Epithelial cell of prostate (primary cell): ENCODE results near the gene SHISAL1.

Experiments
- DNase-seq: peaks from one replicate; pipeline ENCODE4 v3.0.0-alpha.2; 2011; ENCODE audit warnings: low read depth, low spot score
- H3K27ac ChIP-seq: fragments of 450-650 bp; 2 replicates; pipeline ENCODE4 v1.5.1; 2017; ENCODE audit warnings: mild to moderate bottlenecking

The SHISAL1 gene

GRCh38 chr22:44266796-44267760 is 45.7 kb downstream of the SHISAL1 start:
- no peak overlapping the region for H3K27ac ChIP-seq
- DNase-seq: no peak

DNA sequence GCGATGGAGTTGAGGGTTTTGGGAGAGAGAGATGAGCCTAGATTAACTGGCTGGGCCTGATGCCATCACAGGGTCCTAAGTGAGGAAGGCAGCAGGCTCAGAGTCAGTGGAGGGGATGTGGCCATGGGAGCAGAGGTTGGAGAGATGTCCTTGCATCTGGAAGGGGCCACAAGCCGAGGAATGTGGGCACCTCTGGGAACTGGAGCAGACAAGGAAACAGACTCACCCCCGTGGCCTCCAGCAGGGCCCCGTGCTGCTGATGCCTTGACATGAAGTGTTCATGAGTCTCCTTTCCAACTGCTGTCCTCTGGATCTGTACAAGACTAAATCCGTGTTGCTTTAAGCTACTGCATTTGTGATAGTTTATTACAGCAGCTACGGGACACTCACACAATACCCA is 49.2 kb downstream of the SHISAL1 start:
- DNase-seq: no peak
- H3K27ac ChIP-seq: no peak overlapping the region

- no peak for DNase-seq
These were observed 50.7 kb downstream of the SHISAL1 start for GRCh38 chr22:44261861-44262595.

DNA sequence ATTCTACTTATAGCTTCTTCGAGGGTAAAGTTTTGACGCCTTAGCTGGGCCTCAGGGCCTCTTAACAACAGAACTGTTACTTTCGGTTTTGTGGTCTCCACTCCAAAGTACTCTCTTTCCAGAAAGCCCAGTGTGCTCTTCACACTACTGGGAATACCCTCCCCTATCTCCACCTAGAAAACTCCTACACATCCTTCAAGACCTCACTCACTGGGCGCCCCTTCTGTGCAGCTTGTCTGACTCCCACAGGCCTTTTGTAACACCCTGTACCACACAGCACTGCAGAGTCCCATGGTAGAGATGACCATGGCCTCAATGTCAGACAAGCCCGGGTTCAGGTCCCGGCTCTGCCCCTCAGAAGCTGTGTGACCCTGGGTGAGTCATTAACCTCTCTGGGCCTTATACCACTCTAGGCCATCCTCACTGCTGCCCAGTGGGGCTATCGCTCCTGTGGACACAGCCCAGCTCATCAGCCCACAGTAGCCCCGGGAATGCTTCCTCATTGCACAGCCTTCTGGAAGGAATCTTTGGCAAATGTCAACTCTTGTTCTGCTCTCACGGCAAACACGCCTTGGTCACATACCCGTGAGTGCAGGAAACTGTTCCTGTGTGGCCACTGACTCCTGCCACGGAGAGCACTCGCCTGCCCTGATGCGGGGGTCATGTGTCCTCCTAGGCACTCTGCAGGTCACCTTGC is 51.4 kb downstream of the SHISAL1 start:
- DNase-seq: no peak
- H3K27ac ChIP-seq: no peak overlapping the region

More at GRCh38 chr22:44261861-44262595, 50.7 kb downstream of the SHISAL1 start:
- no peak overlapping the region for H3K27ac ChIP-seq

GRCh38 chr22:44260216-44261035 is 52.3 kb downstream of the SHISAL1 start:
- DNase-seq: no peak
- no peak overlapping the region for H3K27ac ChIP-seq

DNA sequence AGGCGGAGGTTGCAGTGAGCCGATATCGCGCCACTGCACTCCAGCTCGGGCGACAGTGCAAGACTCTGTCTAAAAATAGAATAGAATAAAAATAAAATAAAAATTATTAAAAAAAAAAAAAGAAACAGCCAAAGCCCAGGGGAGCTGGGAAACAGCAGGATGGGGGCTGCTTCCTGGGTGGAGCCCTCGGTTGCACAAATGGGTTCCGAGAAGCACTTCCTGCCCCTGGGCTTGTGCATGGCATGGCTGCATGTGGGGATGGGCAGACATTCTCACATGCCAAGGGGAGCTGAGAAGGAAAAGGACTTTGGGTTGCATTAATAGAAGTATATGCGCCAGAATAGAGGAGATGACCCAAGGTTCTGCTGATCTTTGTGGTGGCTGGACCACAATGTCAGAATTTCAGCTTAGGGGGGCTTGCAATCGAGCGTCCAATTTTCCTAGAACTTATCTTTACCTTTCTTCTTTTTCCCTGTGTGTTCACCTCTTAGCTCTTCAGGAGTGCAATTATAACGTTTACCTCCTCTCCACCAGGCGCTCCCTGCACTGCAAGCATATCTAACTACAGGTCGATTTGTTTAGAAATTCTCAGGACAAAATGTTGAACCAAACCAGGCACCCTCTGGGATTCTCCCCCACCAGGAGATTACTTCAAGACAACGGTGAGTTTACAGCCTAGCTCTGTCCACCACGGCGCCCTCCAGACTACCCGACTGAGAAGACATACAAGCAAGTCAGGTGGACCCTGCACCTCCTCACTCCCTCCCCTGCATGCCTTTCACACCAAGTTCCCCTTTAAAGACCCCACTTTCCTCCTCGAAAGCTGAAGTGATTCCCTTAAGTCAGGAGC is 53.2 kb downstream of the SHISAL1 start:
- no peak for DNase-seq
- no peak overlapping the region for H3K27ac ChIP-seq

DNA sequence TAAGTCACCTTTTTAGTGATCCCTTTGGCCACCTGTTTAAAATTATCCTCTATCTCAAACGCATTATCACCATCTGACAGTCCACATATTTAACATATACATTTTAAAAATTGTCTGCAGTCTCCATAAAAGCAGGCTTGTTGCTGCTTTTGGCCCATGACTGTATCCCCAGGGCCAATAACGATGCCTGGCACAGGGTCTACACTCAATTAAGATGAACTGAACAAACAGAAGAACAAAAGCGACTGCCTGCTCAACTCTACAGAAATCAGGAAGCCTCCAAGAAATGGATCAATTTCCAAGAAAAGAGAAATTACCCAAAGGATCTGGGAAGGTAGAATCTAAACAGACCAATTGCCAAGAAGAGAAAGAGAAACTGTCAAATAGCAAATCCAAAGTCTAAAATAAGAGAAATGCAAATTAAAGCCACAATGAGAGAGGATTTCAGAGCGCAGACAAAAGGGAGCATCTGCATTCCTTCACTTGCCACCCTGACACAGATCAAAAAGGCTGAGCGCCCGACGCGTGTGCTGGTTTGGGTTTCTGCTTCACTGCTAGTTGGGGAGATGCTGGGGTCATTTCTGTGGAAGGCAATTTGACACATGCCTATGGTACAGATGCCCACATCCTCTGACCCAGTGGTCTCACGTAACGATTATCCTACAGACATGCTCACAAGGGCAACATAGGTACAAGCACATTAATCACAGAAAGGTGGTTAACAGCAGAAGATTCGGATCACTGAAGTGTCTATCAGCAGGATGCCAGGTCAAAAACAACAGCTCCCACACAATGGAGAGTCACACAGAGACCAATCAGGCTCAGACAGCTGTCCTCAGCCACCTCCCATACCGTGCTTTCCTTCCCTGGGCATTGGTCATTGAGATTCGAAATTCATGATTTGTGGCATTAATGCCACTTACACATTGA is 55.9 kb downstream of the SHISAL1 start:
- no peak for DNase-seq

GRCh38 chr22:44256085-44256484 is 56.7 kb downstream of the SHISAL1 start:
- no peak for DNase-seq
- no peak overlapping the region for H3K27ac ChIP-seq

More for the DNA sequence above, 55.9 kb downstream of the SHISAL1 start:
- no peak overlapping the region for H3K27ac ChIP-seq

- no peak overlapping the region for H3K27ac ChIP-seq
- no peak for DNase-seq
These were observed 57.9 kb downstream of the SHISAL1 start for GRCh38 chr22:44254811-44255210.

- H3K27ac ChIP-seq: no peak overlapping the region
- DNase-seq: no peak
These were observed 63.2 kb downstream of the SHISAL1 start for GRCh38 chr22:44249376-44250147.

DNA sequence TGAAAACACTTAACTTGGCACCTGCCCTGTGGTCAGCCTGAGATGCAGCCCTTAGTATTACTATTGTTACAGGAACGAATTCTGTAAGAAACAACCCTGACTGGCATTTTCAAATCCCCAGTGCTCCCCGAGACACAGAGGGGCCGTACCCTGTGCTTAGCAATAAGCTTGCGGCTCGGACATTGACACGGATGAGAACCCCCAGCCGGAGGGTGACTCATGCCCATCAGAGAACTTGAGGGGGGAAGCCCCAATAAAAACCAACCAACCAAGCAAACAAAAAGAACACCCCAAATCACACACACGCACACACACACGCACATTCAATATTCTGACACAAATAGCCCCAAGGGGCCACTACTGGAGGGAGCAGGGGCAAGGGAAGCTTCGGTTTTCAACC is 63.8 kb downstream of the SHISAL1 start:
- H3K27ac ChIP-seq: no peak overlapping the region
- no peak for DNase-seq

DNA sequence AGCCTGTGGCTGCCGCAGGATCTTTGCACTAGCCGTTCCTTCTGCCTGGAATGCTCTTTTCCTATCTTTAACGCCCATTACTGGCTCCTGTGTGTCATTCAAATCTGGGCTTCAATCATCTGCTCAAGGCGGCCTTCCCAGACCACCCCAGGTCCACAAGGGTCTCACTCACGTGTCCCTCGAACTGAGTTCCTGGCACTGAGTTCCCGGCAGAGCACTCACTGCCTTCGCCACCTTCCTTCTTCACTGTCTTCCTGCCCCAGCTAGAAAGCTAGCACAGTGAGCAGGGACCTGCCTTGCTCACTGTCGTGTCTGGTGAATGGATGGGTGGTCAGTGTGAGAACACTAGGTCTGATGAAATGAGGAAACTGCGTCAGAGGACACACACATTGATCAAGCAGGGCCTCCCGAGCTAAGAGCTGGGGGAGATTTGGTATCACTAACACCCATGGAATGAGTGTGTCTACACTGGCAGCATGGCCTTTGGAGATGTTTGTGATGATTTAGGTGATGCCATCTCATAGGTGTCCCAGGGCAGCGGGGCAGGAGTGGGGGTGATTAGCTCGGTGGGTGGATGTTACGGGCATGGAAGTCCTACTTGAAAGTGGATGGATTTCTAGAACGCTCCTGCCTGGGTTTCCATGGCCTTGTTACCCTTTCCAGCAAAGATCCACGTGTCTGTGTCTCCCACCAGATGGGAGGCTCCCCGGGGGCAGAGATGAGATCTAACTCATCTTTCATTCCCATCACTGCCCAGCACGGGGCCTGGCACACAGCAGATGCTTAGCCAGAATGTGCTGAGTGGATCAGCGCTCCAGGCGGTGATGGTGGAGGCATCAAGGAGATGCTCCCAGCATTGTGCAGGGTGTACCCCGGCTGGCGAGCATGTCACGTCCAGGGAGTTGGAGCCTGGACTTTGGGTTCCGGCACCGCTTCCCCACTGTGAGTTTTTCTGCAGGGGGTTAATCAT is 64.5 kb downstream of the SHISAL1 start:
- no peak overlapping the region for H3K27ac ChIP-seq
- DNase-seq: no peak

DNA sequence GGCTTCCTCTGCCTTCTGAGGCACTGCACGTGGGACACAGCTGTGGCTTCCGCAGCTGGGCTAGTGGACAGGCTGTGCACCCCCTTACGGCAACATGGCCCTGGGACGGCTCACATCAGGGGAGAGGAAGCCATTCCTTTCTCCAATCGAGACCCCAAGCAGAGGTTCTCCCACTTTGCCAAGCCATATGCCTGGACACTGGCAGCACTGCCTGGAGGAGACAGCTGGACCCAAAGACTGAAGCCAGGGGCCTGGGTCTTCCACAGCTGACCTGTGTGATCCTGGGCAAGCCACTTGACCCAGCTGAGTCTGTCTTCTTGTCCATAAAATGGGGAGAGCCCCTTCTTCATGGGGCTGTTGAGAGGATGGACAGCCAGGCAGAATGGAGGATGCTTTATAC is 65.4 kb downstream of the SHISAL1 start:
- no peak for DNase-seq
- H3K27ac ChIP-seq: no peak overlapping the region

DNA sequence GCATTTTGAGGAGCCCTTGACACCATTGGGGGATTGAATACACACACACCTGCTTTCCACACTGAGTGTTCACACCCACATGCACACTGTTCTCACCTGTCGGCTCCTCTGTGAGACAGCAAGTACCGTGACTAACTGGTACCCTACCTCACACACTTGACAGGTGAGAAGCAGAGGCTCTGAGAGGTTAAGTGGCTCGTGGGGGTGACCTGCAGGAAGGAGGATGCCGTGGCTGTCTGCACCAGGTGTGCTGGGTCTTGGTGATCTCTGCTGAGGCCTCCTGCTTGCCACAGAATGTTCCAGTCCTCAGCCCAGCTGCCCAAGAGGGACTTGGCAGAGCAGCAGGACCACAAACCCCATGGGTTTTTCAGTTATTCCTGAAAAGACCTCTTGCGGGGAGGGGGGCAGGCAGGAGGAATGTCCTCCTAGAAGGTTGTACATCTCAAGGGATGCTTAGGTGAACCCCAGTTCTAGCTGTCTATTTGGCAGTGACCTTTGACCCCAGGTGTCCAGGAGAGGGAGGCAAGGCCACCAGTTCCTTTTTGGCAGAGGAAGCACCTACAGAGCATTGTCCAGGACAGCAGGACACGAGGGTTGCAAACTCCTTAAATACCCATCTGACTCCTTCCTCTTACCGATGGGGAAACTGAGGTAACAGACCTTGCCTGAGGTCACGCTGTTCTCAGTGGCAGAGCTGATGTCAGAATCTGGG is 66.0 kb downstream of the SHISAL1 start:
- no peak for DNase-seq
- no peak overlapping the region for H3K27ac ChIP-seq

DNA sequence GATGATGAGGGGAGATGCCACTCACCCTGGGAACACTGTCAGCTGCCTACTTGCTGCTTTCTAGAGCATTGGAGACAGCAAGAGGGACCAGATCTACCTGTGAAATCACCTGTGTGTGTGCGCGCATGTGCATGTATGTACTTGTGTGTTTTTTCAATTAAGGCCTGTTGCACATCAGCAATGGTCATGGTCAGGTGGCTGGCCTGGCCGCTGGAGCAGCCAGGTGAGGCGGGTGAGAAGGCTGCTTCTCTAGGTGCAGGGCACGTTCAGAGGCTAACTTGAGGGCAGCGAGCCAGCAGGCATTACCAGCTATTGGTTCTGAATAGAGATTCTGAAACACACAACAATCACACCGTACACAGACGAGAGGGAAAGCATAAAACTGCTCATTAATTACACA is 66.9 kb downstream of the SHISAL1 start:
- DNase-seq: no peak
- H3K27ac ChIP-seq: no peak overlapping the region
